Stimulated activated CD8-positive, alpha-beta memory T cell treated with anti-CD3 and anti-CD28 coated beads, Interleukin-15, amount 100 ng/mL, for 48 hours (primary cell): ENCODE measurements around the gene STAG1.
"Not testable (repeated sequence)": the region's sequence is repeated elsewhere in the genome, so short reads cannot be mapped to it uniquely, and the experiment has no call there.

Experiments used
- DNase-seq, 2 donors: peaks; one replicate each; pipeline ENCODE4 v3.0.0-alpha.2; 2020; ENCODE audit warnings: low read depth in 2 of 2

Gene STAG1

DNA sequence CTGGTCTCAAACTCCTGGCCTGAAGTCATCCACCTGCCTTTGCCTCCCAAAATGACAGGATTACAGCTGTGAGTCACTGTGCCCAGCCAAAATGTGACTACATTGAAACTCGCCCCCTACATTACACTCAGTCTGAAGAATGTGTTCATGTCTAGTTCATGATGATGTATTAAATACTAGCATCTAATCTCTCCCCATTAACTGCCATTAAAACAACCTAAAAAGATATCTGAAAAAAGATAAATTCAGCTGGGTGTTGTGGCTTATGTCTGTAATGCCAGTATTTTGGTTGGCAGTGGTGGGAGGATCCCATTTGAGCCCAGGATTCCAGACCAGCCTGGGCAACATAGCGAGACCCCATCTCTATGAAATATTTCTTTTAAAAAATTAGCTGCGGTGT, 342.6 kb downstream of the STAG1 start:
- no peak for DNase-seq

DNA sequence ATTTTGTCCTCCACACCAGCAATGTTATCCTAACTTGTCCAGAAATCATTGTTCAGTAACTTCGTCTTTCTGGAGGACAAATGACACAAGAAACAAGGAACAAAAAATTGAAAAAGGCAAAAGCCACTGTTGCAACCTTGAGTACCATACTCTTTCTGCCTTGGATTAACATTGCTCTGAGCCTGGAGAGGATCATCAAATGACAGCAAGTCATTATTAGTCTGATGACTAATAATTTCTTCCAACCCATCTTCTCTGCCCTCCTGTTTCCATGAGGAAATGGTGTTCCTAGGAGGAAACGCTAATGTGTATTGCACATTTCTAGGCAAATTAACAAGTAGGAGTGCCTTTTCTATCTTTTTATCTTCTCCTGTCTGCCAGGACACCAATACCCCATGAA, 348.1 kb downstream of the STAG1 start:
- no peak for DNase-seq

DNA sequence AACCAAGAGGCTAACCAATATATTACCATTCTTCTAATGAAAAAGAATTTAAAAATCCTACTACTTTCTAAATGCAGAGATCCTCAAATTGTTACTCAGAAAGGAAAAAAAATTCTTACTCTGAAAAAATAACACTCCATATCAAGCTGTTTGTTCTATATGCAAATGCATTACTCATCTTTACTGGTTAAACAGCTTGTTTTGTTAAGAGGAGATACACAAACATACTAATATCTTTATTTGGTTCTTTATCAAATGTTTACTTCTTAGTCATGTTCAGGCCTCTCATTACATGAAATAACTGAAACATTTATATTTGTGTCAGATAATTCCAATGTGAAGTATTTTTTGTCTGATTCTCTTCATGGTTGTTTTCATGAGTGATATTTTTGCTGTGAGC, 355.3 kb downstream of the STAG1 start:
- DNase-seq, result no peak

DNA sequence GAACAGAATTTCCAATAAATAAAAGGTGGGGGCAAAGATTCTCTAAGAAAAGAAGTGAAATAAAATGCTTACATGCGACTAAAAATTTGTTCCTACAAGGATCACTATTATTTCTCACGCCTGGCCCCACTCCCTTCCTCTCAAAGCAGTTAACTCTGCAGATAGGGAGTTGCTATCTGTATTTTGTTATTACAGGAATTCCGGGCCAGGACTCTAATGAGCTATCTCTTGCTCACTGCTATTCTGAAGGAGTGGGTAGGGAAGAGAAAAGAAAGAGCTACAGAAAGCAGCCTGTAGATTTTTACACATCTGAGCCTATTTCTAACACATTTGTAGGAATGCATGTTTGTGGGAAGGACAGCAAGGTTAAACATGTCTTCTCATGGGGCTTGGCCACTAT, 361.6 kb downstream of the STAG1 start:
- DNase-seq, result no peak

DNA sequence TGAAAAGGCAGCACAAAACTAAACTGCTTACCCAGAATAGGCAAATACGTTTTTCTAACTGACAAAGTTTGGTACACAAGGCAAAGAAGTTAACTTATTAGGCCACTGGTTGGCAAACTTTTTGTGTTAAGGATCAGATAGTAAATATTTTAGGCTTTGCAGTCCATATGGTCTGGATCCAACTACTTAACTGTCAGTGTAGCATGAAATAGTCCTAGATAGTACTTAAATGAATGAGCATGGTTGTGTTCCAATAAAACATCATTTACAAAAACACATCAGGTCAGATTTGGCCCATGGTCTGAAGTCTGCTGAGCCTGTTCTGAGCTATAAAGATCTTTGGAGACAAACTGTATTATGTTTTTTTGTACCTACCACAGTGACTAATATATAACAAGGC, 365.1 kb downstream of the STAG1 start:
- no peak for DNase-seq

DNA sequence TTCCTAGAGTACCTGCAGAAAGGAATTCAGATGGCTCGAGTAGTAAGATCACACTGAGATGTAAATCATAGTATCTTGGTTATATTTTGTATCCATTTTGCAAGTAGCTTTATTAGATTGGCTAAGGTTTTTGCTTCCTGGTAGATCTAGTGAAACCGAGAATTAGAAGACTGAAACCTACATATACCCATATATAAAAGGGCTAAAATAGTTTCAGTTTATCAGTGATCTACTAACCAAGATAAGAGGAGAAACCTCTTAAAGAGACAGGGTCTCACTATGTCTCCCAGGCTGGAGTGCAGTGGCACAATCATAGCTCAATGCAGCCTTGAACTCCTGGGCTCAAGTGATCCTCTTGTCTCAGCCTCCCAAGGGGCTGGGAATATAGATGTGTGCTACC, 366.7 kb downstream of the STAG1 start:
- DNase-seq, result no peak

DNA sequence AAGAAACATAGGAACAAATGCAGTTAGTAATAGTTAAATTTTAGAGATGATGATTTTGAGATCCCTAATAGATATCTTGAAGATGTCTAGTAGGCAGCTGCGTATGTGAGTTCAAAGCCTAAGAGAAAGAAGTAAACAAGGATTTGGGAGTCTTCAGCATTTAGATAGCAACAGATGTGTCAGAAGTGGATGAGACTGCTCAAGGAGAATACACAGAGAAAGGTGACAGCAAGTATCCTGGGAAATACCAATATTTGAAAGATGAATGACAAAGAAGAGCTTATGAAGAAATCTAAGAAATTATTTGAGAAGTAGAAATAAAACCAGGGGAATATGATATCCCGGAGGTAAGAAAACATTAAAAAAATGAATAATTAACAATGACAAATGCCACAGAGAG, 371.1 kb downstream of the STAG1 start:
- no peak for DNase-seq

DNA sequence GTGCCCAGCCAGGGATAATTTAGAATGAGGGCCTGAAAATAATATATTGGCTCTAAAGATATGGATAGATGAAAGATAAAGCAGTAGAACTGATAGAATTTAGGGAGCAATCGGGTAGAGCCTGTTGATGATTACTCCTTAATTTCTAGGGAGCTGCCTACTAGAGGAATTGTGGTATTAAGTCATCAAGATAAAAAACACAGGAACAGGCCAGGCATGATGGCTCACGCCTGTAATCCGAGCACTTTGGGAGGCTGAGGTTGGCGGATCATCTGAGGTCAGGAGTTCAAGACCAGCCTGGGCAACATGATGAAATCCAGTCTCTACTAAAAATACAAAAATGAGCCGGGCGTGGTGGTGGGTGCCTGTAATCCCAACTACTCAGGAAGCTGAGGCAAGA, 371.6 kb downstream of the STAG1 start:
- DNase-seq, result no peak

DNA sequence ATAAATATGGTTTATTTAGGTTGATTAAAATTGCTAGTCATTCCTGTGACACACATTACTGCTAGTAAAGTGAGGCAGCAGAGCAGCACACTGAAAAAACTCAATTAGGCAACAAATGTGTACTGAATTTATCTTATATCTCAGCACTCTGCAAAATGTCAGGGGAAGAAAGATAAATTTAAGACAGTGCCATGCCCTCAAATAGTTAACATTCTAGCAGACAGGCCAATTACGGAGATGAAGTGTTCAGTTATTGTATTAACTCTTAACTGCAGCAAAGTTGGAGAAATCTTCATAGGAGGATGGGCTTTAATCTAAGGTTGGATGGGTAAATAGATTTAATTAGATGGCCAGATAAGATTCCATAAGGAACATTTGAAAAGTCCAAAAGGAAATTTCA, 374.2 kb downstream of the STAG1 start:
- DNase-seq, result no peak

DNA sequence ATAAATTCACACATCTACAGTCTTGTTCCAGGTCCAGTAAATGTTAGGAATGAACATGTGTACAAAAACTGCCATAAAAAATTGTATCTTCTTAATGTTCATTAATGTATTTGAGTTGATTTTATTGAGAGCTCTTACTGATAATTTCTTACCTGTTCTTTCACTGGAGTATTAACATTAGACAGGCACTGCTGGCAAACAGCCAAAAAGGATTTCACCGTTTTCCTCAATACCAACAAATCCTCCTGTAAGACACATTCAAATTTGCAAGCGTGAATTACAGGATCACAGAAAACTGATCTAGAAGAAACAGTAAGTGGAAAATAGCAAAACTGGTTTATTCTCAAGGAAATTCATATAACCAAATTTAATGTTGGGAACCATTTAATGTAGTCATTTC, 374.7 kb downstream of the STAG1 start:
- no peak for DNase-seq

DNA sequence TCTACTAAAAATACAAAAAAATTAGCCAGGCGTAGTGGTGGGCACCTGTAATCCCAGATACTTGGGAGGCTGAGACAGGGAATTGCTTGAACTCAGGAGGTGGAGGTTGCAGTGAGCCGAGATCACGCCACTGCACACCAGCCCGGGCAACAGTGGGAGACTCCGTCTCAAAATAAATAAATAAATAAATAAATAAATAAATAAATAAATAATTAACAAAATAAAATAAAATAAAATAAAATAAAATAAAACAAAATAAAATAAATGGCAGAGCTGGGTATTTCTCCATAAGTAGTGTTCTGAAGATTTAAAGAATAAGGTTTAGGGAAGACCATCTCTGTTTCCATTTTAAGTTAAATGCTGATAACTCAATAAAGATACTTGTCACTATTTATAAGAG, 376.4 kb downstream of the STAG1 start:
- DNase-seq, result not testable (repeated sequence)

DNA sequence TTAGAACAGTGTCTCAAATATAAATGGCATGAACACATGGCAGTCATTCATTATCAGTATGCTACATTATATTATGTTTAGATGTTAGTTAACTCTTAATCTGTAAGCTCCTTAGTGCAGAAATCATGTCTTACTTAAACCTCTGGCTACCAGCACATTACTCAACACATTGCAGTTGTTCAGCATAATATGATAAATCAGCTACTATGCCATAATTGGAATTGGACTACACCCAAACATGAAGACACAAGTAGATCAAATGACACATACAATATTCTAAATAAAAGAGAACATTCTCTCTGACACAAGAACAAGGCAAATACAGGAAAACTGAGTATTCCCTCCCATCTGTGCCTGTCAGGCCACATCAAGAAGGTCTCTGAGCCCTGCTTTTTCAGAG, 385.9 kb downstream of the STAG1 start:
- DNase-seq, result no peak

DNA sequence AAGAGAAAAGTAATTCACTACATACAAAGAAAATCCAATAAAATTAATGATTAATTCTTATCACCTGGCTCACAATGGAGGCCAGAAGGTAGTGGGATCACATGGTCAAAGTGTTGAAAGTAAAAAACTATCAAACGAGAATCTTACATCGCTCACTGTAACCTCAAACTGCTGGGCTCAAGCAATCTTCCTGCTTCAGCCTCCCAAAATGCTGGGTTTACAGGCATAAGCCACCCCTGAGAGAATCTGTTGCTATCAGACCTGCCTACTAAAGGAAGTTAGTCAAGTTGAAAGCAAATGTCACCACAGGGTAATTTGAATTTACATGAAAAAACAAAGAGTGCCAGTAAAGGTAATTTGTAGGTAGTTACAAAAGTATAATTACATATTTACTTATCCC, 398.7 kb downstream of the STAG1 start:
- no peak for DNase-seq

DNA sequence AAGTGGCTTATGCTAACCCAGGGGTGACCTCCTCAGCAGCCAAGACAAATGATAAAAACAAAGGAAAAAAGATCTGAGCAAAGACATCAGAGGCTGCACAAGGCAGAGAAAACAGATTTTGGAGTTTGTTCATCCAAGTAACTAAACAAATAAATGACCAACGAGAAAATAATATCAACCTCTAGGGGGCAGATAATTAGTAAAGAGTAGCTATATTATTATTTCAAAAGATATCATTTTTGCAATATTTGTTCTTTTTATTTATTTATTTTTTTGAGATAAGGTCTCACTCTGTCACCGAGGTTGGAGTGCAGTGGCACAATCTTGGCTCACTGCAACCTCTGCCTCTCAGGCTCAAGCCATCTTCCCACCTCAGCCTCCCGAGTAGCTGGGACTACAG, 400.3 kb downstream of the STAG1 start:
- no peak for DNase-seq

DNA sequence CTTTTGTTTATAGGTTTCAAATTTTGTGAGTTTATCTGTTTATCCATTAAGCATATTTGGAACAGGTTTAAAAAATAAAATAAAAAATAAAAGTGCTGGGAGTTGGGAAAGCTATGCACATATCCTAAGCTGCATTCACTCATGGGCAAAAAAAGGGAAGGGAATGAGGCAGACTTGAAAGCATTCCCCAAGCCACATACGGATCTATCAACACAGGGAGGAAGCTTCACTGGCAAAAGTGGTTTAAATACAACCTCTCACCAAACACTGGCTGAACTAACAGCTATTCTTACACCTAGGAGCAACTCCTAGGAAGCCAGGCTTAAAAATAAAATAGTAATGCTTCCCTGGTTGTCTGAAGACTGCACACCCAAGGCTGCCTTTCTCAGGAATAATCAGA, 400.8 kb downstream of the STAG1 start:
- DNase-seq, result no peak

DNA sequence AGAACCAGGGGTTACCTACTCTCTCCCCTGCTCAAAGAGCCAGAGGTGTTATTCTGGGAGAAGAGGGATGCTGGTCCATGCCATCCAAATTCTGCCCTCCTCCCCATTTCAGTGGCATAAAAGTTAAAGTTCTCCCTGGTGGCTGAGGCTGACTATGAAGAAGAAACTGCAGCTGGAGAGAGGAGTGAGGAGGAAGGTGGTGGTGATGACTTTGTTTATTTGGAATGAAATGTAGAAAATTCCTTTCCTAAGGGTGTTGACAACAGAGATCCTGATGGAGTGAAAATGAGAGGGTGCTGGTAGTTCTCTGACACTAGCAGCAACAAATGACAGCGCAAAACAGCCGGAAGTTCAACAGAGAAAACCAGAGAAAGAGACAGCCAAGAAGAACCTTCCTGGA, 401.6 kb downstream of the STAG1 start:
- DNase-seq, result no peak

DNA sequence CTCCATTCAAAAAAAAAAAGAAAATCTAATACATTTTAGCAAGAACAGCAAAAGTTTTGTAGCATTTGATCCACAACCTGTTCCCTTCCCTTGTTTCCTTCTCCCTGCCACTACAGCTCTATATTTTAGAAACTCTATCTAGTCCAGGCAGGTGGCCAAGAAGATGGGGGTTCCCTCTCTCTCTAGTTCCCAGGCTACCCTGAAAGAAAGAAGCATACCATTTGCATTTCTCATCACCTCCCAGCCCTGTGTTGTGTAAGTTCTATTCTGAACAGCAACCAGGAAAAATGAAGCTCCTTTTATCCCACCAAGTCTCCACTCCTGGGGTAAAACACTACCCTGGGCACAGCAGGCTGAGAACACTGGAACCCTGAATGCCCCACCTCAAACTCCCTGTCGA, 402.0 kb downstream of the STAG1 start:
- no peak for DNase-seq

DNA sequence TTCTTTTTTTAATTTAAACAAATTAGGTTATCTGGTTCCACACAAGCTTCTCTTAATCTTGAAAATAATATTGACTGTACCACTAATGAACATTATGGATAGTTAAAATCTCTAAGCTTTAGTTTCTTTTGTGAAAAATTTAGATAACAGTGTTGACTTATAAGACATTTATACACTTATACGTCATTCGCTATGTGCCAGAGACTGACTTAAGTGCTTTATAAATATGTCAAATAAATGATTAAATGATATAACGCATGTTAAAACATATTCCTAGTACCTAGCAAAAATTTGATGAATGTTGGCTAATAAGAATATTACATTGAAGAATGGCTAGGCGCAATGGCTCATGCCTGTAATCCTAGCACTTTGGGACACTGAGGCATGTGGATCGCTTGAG, 405.7 kb downstream of the STAG1 start:
- no peak for DNase-seq

DNA sequence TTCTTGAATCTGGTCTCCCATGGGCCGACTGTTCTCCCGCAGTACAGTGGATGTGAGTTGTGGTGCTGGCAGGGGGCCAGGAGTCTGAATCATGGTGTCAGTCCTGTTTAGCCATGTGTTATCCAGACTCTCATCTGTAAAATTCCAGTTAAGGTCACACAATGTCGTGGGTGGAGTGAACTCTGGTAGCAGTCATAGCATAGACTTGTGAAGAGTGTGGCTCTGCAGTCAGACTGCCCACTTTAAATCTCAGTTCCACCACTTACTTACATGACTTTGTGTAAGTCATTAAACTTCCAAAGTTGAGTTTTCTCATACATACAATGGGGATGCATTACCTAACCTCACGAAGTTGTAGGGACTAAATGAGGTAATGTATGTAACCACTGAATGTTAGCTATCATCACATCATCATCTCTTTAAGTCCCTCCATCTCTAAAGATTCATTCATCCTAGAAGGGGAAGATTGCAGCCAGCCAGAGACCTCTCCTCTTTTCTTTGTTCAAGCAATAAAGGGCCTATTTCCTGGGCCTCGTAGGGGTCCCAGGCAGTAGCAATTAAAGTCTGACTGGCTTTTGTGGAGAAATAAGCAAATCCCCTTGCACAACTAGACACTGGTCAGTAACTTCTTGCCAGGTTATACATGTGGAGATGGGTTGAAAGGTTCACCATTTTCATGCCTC, 408.2 kb downstream of the STAG1 start:
- no peak for DNase-seq

DNA sequence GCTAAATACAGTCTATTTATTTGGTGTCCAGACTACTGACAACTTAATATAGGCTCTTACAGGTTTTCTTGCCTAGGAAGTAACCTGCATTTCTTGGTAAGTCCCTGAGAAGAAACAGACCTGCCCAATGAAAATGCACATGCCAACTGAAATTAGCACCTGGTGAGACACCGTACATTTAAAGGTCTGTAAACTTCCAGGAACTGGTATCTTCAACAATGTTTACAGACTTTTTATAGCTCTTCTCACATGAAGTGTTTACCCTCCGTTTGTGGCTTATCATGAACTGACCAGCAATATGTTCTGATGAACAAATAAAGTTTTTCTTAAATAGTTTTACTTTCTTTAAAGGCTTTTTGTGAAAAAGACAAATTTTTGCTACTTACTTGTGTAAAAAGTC, 408.7 kb downstream of the STAG1 start:
- DNase-seq, result no peak

DNA sequence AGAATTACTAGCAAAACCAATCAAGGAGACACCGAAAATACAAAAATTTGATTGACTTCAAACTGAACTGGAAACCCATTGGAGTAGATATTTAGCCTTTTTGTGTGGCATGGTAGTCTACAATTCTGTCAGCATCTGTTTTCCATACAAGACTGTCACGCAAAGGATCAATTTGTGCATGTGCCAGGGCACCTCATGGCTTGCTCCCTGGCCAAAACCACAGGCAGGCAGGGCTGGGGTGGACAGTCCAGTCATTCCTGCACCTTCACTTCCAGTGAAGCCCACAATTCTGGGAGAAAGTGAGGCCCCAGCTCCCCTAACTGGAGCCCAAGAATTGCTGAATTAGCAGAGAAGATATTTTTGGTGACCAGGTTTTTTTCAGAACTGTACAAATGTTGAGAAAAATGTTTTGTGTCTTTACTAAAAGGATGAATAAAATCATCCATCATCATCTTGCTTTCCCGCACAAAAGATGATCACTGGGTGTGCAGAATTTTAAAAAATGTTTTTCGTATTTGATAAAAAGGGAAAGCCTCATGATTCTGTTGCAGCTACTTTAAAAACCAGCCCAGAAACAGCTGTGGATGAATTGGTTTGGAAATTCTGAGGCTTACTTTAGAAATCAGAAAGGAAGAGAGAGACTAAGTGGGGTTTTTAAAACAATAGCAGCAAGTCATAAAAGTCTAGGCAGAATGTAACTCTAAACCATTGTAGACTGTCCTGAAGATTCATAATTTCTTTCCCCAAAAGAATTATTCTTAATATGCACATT, 415.7 kb downstream of the STAG1 start:
- no peak for DNase-seq

DNA sequence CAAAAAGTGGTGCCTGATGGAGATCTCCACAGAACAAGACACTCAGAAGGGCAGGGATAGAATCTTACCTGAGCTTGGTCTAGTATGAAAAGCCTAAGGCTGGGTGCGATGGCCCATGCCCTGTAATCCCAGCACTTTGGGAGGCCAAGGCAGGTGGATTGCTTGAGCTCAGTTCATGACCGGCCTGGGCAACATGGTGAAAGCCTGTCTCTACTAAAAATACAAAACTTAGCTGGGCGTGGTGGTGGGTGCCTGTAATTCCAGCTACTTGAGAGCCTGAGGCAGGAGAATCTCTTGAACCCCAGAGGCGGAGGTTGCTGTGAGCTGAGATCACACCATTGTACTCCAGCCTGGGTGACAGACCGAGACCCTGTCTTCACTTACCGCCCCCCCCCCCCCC, 417.5 kb downstream of the STAG1 start:
- DNase-seq, result not testable (repeated sequence)

DNA sequence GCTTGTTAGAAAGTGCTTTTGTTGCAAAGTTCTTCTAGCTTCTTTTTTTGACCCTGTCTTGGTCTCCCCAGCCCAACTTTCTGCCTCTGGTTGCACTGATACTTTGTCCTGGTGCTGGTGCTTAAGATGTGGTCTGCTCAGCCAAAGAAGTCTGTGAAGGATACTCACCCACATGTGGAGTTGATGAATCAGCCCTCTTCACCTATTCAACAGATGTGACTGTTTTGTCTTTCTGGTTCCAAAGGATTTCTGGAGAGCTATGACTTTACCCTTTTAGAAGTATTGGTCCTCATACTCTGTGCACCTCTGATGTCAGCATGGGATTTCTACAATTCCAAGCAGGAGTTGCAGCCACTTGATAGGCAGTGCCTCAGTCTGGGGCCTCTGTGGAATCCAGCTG, 418.0 kb downstream of the STAG1 start:
- no peak for DNase-seq

DNA sequence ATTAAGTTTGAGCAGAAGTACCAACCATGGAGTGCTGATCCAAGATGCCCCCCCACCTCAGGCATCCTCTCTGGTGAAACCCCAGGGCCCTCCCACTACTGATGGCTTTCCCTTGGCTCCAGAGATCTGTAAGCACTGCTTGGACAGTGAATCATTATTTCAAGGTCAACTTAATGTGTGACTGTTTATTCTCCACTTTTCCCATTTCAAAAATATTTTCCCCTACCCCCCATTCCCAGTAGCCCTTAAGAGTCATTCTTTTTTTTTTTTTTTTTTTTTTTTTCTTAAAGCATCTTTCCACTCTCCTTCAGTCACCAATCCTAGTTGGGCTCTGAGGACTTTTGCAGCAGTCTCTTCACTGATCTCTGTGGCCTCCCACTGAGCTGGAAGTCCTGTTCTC, 419.4 kb downstream of the STAG1 start:
- no peak for DNase-seq
